Gastroesophageal sphincter (tissue), 3 donors: Measurements from ENCODE around the gene YEATS2.

Source experiments
- POLR2A ChIP-seq, 2 donors: fragments of 450-650 bp; IDR thresholded peaks; one replicate each; pipeline ENCODE4 v1.6.1; 2017; ENCODE audit warnings: antibody characterized with exemption in 2 of 2, mild to moderate bottlenecking in 2 of 2, moderate library complexity in 1 of 2
- POLR2AphosphoS5 ChIP-seq: sonication (generic); formaldehyde crosslinking; IDR thresholded peaks from one replicate; pipeline ENCODE4 v1.6.1; 2017; ENCODE audit warnings: antibody characterized with exemption
- TF ChIP-seq, protein P1 (sequence below), 4 experiments: fragments of 200-600 bp in 2 of 4; fragments of 450-650 bp in 2 of 4; sonication (generic) in 1 of 4; IDR thresholded peaks; one replicate each; pipeline ENCODE4 v1.5.1; 2017 to 2019; ENCODE audit warnings: antibody characterized with exemption in 4 of 4, mild to moderate bottlenecking in 2 of 4, moderate library complexity in 2 of 4

DNA sequence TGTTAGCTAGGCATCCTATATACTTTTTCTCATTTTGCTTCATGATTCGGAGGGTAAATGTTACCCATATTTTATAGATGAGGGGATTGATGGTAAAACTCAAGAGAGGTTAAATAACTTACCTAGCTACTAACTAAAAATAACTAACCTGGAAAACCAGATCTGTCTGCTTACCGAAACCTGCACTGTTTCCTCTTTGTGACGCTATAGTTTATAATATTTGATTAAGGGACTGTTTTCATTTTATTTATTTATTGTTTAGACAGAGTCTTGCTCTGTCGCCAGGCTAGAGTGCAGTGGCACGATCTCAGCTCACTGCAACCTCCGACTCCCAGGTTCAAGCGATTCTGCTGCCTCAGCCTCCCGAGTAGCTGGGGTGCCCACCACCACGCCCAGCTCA, 71.9 kb downstream of the YEATS2 start:
- TF ChIP-seq, protein P1, sequence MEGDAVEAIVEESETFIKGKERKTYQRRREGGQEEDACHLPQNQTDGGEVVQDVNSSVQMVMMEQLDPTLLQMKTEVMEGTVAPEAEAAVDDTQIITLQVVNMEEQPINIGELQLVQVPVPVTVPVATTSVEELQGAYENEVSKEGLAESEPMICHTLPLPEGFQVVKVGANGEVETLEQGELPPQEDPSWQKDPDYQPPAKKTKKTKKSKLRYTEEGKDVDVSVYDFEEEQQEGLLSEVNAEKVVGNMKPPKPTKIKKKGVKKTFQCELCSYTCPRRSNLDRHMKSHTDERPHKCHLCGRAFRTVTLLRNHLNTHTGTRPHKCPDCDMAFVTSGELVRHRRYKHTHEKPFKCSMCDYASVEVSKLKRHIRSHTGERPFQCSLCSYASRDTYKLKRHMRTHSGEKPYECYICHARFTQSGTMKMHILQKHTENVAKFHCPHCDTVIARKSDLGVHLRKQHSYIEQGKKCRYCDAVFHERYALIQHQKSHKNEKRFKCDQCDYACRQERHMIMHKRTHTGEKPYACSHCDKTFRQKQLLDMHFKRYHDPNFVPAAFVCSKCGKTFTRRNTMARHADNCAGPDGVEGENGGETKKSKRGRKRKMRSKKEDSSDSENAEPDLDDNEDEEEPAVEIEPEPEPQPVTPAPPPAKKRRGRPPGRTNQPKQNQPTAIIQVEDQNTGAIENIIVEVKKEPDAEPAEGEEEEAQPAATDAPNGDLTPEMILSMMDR (IDR thresholded peaks at IDR 0.05), result no peak
- no peak for TF ChIP-seq POLR2A (IDR thresholded peaks at IDR 0.05)
- TF ChIP-seq POLR2AphosphoS5, result no peak
